ENCODE measurements around the gene ACVR1B.
A peak's percentile ranks its signal among the peaks of the same experiment; 100 is the strongest.

The ACVR1B gene

GRCh38 chr12:52005903-52006703, 54.6 kb downstream of the ACVR1B start:
- no peak for DNase-seq

- peak; percentile 71 for DNase-seq
These were observed 55.2 kb downstream of the ACVR1B start, which contains the start of gene TAMALIN for GRCh38 chr12:52006726-52007157. TSS of gene TAMALIN (plus strand) at chr12:52006946. CDS start at chr12:52007020, 74 bp downstream.

GRCh38 chr12:52007158-52007921, 55.8 kb downstream of the ACVR1B start:
- no peak for DNase-seq

- no peak for DNase-seq
These were observed 56.5 kb downstream of the ACVR1B start for GRCh38 chr12:52007982-52008510.

- DNase-seq: no peak
These were observed 57.7 kb downstream of the ACVR1B start for GRCh38 chr12:52009081-52009751.

GRCh38 chr12:52010152-52010622, 58.7 kb downstream of the ACVR1B start:
- DNase-seq: peak; percentile 93

- DNase-seq: no peak
These were observed 59.4 kb downstream of the ACVR1B start for GRCh38 chr12:52010692-52011601.

GRCh38 chr12:52011602-52012214, 60.2 kb downstream of the ACVR1B start:
- no peak for DNase-seq

- no peak for DNase-seq
These were observed 62.3 kb downstream of the ACVR1B start for GRCh38 chr12:52013626-52014310.

- DNase-seq: no peak
These were observed 63.4 kb downstream of the ACVR1B start for GRCh38 chr12:52014567-52015530.

GRCh38 chr12:52015532-52016041, 64.1 kb downstream of the ACVR1B start:
- no peak for DNase-seq

- DNase-seq: no peak
These were observed 67.1 kb downstream of the ACVR1B start for GRCh38 chr12:52018433-52019112.

GRCh38 chr12:52019113-52019770, 67.7 kb downstream of the ACVR1B start:
- DNase-seq: no peak

- DNase-seq: peak; percentile 57
These were observed 69.2 kb downstream of the ACVR1B start for GRCh38 chr12:52020539-52021336.

GRCh38 chr12:52022841-52023181, 71.3 kb downstream of the ACVR1B start:
- no peak for DNase-seq

GRCh38 chr12:52023182-52023975, 71.9 kb downstream of the ACVR1B start:
- peak; percentile 63 for DNase-seq
